NOMO-1 (cell line): ENCODE data around the gene RNF26.

Experiments
- DNase-seq, 2 experiments: peaks; one replicate each; lab custom pipeline; 2025; ENCODE audit not compliant: unreplicated experiment in 2 of 2; lab: John Stamatoyannopoulos, UW

Gene RNF26

DNA sequence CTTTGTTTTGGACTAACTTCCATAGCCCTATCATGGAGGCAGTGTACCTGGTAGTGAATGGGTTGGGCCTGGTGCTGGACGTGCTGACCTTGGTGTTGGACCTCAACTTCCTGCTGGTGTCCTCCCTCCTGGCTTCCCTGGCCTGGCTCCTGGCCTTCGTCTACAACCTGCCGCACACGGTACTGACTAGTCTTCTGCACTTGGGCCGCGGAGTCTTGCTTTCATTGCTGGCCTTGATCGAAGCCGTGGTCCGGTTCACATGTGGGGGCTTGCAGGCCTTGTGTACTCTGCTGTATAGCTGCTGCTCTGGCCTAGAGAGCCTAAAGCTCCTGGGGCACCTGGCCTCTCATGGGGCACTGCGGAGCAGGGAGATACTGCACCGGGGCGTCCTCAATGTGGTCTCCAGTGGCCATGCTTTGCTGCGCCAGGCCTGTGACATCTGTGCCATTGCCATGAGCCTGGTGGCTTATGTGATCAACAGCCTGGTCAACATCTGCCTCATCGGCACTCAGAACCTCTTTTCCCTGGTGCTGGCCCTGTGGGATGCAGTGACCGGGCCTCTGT lies 846 bp downstream of the RNF26 start:
- DNase-seq: no peak

DNA sequence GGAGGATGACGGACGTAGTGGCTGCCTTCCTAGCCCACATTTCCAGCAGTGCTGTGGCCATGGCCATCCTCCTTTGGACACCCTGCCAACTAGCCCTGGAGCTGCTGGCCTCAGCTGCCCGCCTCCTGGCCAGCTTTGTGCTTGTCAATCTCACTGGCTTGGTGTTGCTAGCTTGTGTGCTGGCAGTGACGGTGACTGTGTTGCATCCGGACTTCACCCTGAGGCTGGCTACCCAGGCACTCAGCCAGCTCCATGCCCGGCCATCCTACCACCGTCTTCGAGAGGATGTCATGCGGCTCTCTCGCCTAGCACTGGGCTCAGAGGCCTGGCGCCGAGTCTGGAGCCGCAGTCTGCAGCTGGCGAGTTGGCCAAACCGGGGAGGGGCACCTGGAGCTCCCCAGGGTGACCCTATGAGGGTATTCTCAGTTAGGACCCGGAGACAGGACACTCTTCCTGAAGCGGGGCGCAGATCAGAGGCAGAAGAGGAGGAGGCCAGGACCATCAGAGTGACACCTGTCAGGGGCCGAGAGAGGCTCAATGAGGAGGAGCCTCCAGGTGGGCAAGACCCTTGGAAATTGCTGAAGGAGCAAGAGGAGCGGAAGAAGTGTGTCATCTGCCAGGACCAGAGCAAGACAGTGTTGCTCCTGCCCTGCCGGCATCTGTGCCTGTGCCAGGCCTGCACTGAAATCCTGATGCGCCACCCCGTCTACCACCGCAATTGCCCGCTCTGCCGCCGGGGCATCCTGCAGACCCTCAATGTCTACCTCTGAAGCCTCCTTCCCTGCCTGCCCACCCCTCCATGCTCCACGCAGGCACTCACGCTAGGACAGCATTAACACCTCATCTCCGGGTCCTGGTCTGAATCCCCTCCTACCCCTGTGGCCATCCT lies 1.6 kb downstream of the RNF26 start:
- DNase-seq: no peak

DNA sequence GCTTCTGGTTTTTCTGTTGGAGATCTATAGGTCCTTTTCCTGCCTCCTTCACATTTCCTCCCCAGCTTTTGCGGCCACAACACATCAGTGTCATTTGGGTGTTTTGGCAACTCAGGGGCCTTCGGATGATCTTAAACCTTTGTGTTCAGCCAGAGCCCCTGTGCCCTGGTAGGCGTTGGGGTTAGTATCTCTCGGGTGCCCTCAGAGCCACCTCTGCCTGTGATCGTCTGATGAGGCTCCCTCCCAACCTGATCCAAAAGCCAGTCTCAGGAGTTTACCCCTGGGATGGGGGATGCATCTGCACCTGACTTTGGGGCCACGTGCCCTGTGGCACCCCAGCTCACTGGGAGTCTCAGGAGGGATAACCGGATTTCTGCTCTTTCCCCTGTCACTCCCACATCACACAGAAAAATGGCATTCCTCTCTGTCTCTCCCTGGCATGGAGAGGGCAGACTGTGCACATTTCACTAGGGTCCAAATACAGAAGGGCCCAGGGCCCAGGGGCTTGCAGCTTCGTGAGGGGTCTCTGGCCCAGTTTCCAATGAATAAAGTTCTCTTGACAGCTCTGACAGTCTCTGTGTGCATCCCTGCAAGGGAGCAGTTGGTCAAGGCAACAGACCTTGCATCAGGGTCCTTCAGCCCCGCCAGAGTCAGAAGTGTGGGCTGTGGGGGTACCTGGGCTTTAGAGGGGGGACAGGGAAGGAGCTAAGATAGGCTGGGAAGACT lies 2.6 kb downstream of the RNF26 start:
- no peak for DNase-seq

DNA sequence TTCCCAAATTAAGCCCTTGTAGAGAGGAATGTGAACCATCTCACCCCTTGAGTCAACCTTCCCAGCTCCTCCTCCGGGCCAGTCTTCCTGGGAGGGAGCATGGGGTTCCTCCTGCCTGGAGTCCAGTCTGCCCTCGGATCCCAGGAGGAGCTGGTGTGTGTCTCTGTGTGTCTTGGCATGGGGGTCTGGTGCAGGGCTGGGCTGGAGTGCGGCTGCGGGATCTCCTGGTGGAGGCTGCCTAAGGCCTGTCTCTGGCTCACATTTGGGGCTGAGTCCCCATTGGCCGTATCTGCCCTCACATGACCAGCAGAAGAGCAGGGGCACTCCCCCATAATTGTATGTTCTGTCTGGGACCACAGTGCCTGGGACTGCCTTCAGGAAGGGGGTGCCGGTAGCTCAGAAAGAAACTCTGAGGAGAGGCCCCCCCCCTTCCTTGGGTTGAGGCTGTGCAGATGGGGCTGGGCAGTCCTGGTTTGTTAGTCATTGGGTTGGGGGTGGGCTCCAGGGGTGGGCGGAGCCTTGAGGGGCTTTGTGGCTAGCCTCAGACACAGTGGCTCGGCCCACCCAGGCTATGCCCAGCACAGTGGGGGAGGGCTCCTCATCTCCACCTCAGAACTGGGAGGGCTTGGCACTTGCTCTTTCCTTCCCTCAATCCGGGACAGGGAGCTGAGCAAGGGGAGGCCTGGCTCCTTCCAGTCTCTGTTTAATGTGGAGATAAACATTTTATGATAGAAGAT lies 3.4 kb downstream of the RNF26 start:
- DNase-seq: no peak

DNA sequence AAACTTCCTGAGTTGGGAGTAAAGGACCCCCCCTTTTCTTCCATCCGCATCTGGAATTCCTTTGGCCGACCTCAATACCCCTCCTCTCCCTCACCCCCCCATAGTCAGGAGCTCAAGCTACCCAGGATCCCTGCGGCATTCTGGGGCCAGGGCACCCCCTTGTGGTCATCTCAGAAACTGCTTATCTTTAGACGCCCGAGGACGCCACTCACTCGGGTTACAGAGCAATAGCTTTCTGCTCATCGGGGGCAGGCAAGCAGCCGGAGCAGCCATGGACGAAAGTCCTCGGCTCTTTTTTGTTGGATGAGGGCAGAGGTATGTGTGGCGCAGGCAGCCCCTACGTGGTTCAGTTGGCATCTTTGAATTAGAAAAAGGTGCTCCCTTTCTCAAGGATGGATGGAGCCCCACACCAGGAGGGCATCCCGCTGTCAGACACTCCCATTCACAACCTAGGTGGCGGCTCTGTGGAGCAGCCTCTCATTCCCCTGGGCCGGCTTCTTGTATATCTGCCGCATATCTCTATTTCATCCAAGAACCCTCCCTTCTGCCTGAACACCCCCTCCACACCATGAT lies 4.1 kb downstream of the RNF26 start:
- DNase-seq: peak; percentile 45 to 53

DNA sequence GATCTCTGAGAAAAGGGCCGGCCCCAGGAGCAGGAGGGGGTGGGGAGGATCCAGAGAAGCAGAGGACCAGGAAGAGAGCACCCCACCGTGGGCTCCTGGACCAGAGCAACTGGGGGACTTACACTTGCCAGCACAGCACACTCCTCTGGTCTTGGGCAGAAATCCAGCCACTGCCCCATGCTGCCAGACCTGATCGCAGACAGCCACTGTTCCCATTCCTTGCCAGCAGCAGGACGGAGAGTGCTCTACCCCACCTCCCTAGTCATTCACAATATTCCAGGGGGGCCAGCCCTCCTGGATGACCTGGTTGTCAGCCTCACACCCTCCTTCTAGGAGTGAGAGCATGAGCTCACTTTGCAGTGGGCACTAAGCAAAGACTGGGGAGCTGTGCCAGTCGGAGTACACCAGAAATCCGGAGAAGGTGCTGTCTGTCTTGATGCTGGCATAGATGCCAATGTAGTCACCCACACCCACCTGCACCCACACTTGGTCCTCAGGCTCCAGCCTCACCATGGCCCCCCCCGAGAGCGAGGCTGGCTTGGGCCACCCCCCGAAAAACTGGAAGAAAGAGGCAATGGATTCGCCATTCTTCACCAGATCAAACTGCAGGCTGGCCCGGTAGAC lies 4.8 kb downstream of the RNF26 start:
- no peak for DNase-seq

DNA sequence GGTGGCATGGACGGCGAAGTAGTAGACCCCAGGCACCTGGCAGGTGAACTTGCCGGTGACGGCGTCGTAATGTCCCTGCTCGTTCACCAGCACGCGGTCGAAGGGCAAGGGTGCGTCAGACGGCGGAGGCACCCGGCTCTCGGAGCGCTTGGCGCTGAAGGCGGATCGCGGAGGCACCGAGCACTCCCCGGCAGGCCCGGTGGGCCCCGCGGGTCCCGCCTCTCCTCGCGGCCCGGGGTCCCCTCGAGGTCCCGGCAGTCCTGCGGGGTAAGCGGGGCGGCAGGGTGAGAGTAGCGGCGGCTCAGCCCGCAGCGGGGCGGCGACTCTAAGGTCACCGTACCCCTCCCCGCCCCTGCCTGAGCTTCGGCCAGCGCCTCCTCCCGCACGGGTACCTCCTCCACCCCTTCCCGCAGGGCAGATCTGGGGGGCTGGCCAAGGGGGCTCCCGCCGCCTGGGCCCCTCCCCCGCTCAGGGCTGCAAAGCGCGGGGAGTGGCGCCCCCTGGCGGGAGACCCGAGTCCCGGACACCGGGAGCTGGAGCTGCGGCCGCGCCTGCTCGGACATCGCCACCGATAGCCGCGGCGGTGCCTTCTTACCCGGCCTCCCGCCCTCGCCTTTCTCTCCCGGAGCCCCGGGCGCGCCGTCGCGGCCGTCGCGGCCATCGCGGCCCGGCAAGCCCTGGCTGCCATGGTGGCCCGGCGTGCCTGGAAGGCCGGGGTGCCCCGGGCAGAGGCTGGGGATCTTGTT lies 5.4 kb downstream of the RNF26 start:
- no peak for DNase-seq

DNA sequence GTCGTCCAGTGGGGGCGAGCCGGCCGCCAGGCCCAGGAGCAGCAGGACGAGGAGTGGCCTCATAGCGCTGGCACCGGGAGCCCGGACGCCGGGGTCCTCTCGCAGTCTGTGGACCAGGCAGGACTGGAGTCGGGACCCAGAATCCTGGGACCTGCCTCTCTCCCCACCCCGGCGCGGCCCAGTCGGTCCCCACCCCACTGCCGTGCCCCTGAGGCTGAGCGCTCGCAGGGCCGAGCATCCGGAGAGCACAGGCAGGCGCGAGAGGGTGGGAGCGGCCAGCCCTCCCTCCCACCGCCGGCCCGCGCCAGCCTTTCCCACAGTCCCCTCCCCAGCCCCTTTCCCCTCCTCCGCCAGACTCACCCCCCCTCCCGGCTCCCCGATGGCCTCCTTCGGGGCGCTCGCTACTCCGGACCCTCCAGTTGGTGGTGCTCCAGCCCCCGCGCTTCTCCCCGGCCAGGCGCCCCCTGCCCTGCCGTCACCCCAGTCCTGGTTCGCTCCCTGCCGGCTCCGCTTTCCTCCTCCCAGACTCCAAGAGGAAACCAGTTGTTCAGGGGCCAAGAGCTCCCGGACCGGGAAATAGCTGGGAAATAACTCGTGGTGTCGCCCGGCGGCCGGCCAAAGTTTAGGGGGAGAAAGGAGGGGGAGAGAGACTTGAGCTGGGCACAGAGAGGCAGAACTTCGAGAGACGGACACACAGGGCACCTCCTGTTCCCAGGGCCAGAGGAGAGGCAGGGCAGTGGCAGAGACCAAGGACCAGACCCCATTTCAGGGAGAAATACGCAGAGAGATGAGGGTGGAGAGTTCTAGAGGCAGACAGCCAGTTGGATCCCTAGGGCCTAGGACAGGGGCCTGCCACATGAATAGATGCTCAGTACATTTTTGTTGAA lies 6.3 kb downstream of the RNF26 start, which contains the start of gene C1QTNF5:
Gene C1QTNF5 (minus strand): TSS at position 549 of the 887 bp plus-strand sequence. CDS start 486 bp downstream, at position 63.
- no peak for DNase-seq

DNA sequence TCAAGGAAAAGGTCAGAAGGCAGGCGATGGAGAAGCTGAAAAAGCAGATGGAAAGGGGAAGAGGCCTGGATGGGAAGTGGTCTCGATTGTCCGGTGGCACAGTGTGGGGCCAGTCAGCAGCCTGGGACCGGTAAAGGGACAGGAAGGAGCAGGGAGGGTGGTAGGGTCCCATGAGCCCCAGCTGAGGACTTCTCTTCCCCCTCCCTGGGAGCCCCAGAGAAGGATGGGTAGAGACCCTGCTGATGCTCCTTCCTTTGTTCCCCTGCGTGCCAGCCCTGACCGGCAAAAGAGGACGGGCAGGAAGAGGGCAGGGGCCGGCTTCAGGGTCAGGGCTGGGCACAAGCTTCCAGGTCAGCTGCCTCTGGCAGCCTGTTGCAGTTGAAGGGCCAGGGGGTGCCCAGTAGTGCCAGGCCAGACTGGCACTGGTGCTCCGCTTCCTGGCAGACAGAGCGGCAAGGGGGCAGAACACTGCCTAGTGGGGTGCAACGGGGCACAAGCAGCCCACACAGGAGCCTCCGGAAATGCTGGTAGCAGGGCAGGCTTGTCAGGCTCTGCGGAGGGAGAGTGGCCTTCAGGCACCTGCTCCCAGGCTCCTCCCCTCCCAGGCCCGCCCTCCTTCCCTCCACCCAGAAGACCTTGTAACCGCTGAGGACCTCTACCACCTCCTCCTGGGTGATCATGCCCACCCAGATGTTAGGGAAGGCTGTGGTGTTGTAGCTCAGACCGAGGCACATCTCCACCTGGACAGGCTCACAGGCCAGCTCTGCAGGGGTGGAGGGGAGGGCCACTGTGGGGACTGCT lies 7.1 kb downstream of the RNF26 start:
- no peak for DNase-seq

DNA sequence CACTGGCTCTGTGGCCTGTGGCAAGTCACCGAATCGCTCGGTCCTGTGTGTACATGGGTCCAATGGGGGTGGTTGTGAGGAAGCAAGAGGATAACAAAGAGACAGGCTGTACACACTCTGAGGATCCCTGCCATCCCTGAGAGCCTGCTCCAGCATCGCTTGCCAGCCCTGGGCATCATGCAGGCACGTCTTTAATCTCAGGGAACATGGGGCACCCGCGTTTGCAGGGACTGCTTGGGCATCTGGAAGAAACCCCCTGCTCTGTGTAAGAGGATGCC lies 7.6 kb downstream of the RNF26 start:
- no peak for DNase-seq

DNA sequence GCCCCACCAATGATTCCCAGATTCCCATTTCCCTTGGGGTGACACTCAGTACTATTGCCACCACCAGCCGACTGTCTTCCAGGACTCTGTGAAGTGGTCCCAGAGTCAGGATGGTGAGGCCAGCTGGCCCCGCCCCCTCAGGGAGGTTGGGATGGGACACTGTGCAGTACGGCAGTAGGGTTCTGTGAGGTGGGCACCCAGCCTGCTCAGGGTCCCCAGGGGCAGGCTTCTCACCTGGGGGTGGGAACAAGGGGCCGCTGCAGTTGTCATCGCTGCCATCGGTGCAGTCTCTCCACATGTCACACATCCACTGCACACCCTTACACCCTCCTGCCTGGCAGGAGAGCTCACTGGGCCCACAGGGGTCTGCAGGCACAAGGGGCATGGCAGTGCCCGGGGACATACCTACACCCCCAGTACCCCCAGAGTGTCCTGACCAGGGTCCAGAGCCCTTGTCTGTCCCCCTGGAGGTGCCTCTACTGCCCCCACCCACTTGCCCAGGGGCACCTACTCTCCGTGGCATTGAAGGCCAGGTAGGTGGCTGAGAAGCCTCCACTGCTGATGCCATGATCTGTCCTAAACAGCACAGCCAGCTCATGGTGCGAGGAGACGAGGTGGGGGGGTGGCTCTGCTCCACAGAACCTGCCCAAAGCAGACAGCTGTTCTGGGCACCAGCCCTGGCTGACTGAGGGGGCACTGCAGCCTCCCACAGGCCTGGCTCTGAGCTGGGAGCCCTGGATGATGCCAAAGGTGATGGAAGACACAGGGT lies 8.2 kb downstream of the RNF26 start:
- no peak for DNase-seq

DNA sequence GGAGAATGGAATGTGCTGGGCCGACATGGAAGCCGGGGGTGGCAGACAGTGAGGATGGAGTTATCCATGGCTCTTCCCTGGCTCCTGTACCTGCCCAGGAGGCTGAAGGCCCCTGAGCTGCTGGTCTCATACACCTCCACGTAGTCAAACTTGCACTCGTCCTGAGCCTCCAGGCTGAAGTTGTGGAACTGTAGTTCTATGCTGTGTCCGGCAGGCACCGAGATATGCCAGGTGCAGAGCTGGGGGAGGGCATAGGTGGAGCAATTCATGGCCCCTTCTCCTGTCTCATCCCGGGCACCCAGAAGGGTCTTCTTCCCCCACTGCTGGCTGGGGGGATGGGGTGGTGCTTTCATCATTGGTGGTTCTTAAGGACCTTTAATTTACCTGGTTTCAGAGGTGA lies 9.4 kb downstream of the RNF26 start:
- no peak for DNase-seq

DNA sequence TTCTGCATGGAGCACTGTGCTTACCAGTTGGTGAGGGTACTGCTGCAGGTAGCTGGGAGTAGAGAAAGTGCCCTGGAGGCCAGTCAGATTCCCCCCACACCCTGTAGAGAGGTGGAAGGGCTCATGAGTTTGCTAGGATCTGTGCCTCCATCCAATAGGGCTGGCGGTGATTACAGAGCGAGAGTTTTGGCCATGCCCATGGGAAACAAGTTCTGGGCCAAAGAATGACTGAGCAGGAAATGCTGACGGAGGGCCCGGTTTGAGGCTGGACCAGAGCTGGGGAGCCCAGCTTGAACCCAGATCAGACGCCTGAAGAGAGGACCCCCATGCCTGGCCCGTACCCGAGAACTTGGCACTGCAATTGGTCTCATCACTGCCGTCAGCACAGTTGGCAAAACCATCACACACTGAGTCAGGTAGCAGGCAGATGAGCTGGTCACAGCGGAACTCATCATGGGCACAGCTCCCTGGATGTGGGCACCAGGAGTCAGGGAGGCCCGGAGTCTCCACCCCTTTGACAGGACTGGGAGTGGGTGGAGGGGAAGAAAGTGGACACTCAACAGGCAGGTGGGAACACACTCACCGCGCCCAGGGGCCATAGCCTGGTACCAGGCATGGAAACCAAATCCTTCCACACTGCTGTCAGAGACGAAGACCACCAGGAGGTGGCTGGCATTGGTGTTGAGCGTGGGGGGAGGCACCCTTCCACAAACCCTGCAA lies 10.1 kb downstream of the RNF26 start:
- no peak for DNase-seq

DNA sequence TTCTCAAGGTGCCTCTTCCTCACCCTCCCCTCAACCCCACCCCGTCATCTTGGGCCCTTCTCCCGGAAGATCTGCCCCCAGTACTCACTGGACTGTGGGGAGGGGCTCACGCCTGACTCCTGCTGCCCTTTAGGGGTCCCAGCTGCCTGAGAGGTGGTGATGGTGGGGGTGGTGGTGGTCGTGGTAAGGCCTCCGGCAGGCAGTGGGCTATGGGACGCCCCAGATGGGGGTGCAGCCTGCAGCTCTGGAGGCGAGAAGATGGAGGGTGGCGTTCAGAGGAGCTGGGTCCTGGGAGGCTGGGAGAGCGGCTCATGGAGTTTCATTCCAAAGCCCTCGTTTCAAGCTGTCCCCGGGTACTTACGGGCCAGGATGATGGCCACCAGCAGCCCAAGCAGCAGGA lies 11.4 kb downstream of the RNF26 start:
- DNase-seq: no peak

DNA sequence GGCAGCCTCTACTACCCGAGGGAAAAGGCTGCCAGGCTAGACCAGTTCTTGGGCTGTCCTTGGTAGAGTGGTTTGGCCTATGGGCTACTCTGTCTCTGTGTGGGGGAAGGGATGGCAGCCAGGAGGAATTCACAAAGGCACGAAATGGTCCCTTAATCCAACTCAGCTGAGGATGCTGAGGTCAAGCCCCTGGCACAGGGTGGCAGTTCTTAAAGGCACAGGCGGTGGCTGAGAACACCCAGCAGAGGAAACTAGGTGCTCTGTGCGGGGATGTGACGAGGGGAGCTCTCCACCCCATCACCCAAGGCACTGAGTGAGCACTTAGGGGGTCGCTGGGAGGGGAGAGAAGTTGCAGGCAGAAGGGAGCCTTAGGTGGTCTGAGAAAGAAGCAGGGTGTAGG lies 12.3 kb downstream of the RNF26 start, which contains the start of gene MFRP:
Gene MFRP (minus strand): TSS at position 101 of the 400 bp plus-strand sequence. CDS start 192 bp downstream, outside the sequence.
- DNase-seq: no peak

DNA sequence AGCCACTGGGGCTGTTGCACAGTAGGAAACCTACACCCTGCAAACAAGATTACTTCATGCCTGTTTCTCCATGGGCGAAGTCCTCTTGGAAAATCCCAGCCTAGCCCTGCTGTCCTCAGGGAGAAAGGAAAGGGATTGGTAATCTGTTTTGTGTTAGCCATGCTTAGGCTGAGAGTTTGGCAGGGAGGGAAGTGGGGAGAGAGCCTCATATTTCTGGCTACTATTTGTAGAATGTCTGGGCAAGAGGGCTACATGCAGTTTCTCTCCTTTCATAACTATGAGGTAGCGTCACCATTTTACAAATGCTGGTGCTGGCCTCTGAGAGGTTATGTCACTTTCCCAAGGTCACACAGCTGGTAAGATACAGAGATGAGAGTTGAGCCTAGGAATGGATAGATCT lies 12.9 kb downstream of the RNF26 start:
- no peak for DNase-seq
